AG04450 (cell line): ENCODE results near the gene HSD3B7. TPM values are rescaled to one million over a fixed set of nuclear protein-coding genes. Genes with fewer than 3 reads are reported as not detected.

Experiments used
- CTCF ChIA-PET: fragments of 300-600, 350-600 bp; formaldehyde crosslinking; extraction: SDS; loops from one replicate; lab custom pipeline; 2022; ENCODE audit warnings: antibody characterized with exemption, inconsistent platforms; lab: Charles Lee
- POLR2A ChIA-PET: fragments of 350-600 bp; formaldehyde crosslinking; extraction: SDS; loops from one replicate; lab custom pipeline; 2021; ENCODE audit warnings: antibody characterized with exemption, inconsistent platforms; lab: Yijun Ruan, JAX
- DNase-seq: peaks from one replicate; pipeline ENCODE4 v3.0.0-alpha.2; 2011; ENCODE audit warnings: low read depth, low spot score
- H3K27ac ChIP-seq: one replicate; pipeline ENCODE4 v1.5.1; 2012; ENCODE audit warnings: low read depth, low read length, control low read depth
- H3K27me3 ChIP-seq: one replicate; pipeline ENCODE4 v1.6.0; 2012; ENCODE audit warnings: low read length; ENCODE audit not compliant: control insufficient read depth, insufficient read depth
- H3K4me3 ChIP-seq: 2 replicates; pipeline ENCODE4 v1.5.1; 2011; ENCODE audit warnings: mild to moderate bottlenecking, low read depth, low read length, control low read depth
- H3K9me3 ChIP-seq: 2 replicates; pipeline ENCODE4 v1.5.1; 2012; ENCODE audit warnings: low read length; ENCODE audit not compliant: control insufficient read depth, insufficient read depth
- polyA plus RNA-seq: library from polyadenylated mRNA; depleted of rRNA; stranded (reverse); fragments of >200 nt; gene quantifications from 2 replicates; pipeline ENCODE4 v1.2.3, GENCODE V29; 2011
- TF ChIP-seq, protein P1 (sequence below): IDR thresholded peaks from 2 replicates; pipeline ENCODE4 v1.5.1; 2011; ENCODE audit warnings: low read depth, low read length, control low read depth, inconsistent platforms

HSD3B7 gene
- polyA plus RNA-seq, 1 experiment = 6.1 TPM

- DNase-seq = no peak
- ChIA-PET CTCF (interaction anchor here (1.0 kb wide), 1 partner anchor 185 kb away, joined by 6 read pairs; no protein-coding TSS in a partner anchor), POLR2A (interaction anchor here (0.7 to 1.0 kb wide), 2 partner anchors 186 to 223 kb away, joined by 4 to 5 read pairs; partner anchors contain the start of gene FUS)
- peak overlapping the region; percentile 98 for H3K27ac ChIP-seq
- peak overlapping the region; percentile 82 for H3K4me3 ChIP-seq
- no peaks in the 10 kb centered on the region for H3K27me3 ChIP-seq
- TF ChIP-seq, protein P1, sequence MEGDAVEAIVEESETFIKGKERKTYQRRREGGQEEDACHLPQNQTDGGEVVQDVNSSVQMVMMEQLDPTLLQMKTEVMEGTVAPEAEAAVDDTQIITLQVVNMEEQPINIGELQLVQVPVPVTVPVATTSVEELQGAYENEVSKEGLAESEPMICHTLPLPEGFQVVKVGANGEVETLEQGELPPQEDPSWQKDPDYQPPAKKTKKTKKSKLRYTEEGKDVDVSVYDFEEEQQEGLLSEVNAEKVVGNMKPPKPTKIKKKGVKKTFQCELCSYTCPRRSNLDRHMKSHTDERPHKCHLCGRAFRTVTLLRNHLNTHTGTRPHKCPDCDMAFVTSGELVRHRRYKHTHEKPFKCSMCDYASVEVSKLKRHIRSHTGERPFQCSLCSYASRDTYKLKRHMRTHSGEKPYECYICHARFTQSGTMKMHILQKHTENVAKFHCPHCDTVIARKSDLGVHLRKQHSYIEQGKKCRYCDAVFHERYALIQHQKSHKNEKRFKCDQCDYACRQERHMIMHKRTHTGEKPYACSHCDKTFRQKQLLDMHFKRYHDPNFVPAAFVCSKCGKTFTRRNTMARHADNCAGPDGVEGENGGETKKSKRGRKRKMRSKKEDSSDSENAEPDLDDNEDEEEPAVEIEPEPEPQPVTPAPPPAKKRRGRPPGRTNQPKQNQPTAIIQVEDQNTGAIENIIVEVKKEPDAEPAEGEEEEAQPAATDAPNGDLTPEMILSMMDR = peak; percentile 39
- no peaks in the 10 kb centered on the region; the same call in 1 of the 2 replicates for H3K9me3 ChIP-seq
Measured at GRCh38 chr16:30956601-30957455, 28.2 kb upstream of the HSD3B7 start.

- peak; percentile 91 for DNase-seq
- ChIA-PET CTCF (no interaction called here), POLR2A (interaction anchor here (0.7 to 1.0 kb wide), 2 partner anchors 185 to 222 kb away, joined by 4 to 5 read pairs; partner anchors contain the start of gene FUS)
- Histone ChIP-seq H3K27me3 (no peaks in the 10 kb centered on the region), H3K9me3 (no peaks in the 10 kb centered on the region; the same call in 1 of the 2 replicates), H3K27ac (peak within 1 kb of the TSS; percentile 98), H3K4me3 (peak within 1 kb of the TSS; percentile 82)
- TF ChIP-seq, protein P1 = no peak
Measured at GRCh38 chr16:30957456-30958174, 27.4 kb upstream of the HSD3B7 start, which contains the start of gene SETD1A. Gene SETD1A (plus strand): TSS chr16:30957754. CDS start chr16:30958732, 978 bp downstream.

DNA sequence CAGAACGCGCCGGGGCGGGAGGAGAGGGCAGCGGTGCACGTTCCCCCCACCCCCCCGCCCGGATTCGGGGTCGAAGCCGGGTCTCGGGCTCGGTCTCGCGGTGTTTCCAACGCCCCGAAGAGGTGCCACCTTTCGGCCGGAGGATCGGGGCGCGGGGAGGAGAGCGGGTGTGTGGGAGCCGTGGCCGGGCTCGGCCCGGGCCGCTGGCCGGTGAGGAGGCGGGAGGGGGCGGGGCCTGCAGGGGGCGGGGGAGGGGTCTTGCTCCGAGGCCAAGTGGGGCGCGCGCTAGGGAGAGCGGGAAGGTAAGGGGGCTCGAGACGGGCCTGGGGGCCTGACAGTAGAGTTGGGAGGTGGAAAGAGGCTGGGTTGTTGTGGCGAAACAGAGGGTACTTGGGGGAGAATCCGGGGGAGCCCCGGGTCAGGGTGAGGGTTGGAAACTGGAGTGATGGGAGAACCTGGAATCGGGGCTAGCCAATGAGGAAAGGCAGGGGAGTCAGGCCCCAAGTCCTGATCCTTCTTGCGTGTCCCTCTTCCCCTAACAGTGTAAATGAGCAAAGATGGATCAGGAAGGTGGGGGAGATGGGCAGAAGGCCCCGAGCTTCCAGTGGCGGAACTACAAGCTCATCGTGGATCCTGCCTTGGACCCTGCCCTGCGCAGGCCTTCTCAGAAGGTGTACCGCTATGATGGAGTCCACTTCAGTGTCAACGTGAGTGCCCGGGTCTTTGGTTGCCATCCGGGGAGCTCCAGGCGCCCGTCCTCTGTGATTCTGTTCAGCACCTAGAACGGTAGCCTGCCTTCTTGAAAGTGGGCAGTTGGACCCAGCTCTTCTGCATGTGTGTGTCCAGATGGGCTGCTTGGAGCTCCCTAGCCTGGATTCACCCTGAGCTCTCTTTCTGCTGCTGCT, 26.6 kb upstream of the HSD3B7 start:
- CTCF ChIA-PET = interaction anchor here (0.8 to 1.4 kb wide), 3 partner anchors 13 to 184 kb away, joined by 3 to 5 read pairs (median 3); partner anchors contain the start of gene HSD3B7
- no peak for DNase-seq
- POLR2A ChIA-PET = interaction anchor here (1.0 kb wide), 1 partner anchor 221 kb away, joined by 4 read pairs; the partner anchor contains the start of gene FUS
- Histone ChIP-seq H3K27ac (peak overlapping the region; percentile 21), H3K4me3 (peak overlapping the region; percentile 82), H3K27me3 (no peaks in the 10 kb centered on the region), H3K9me3 (no peaks in the 10 kb centered on the region; the same call in 1 of the 2 replicates)
- TF ChIP-seq, protein P1 = no peak

DNA sequence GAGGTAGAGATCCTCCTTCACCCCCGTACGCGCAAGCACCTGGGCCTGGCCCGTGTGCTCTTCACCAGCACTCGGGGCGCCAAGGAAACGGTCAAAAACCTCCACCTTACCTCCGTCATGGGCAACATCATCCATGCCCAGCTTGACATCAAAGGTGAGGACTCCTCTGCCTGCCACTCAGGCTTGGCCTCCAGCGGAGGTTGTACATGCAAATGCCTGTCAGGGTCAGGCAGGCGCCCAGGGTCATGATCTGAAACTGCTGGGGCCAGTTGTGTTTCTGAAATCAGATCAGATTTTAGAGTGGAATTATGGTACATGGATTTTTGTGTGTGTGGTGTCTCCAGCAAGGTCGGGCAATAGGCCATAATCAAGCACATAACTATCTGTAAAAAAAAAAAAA, 23.6 kb upstream of the HSD3B7 start:
- Histone ChIP-seq H3K4me3 (no peak overlapping the region), H3K27ac (no peak overlapping the region), H3K27me3 (no peaks in the 10 kb centered on the region), H3K9me3 (no peaks in the 10 kb centered on the region; the same call in 1 of the 2 replicates)
- no peak for DNase-seq
- ChIA-PET POLR2A (interaction anchor here (0.7 kb wide), 1 partner anchor 192 kb away, joined by 4 read pairs; no protein-coding TSS in a partner anchor), CTCF (interaction anchor here (0.6 to 1.3 kb wide), 2 partner anchors 23 to 195 kb away, joined by 3 read pairs; no protein-coding TSS in a partner anchor)
- TF ChIP-seq, protein P1 = no peak
